SK-N-SH (cell line): ENCODE measurements around the gene CLN6. TPM values are rescaled to one million over a fixed set of nuclear protein-coding genes. Genes with fewer than 3 reads are reported as not detected.

ENCODE experiments used
- CTCF ChIA-PET: fragments of 300-600, 350-600 bp; formaldehyde crosslinking; extraction: SDS; loops from one replicate; lab custom pipeline; 2021; lab: Yijun Ruan, JAX
- POLR2A ChIA-PET: fragments of 350-600 bp; sonication (Branson Sonifier 250); formaldehyde crosslinking; extraction: SDS; loops from one replicate; lab custom pipeline; 2020; ENCODE audit warnings: antibody characterized with exemption, inconsistent platforms; lab: Yijun Ruan, JAX
- DNase-seq: peaks from one replicate; pipeline ENCODE4 v3.0.0; 2012
- H2AFZ ChIP-seq: fragments of 200-600 bp; sonication (generic); 2 replicates; pipeline ENCODE4 v1.8.1; 2016; ENCODE audit warnings: antibody characterized with exemption, mild to moderate bottlenecking, low read depth
- H3F3A ChIP-seq: fragments of 200-600 bp; sonication (generic); replicated peaks from 2 replicates; pipeline ENCODE3; 2016; ENCODE audit warnings: antibody characterized with exemption, mild to moderate bottlenecking; ENCODE audit not compliant: insufficient read depth
- H3K27ac ChIP-seq, 2 experiments: fragments of 200-500 bp in 1 of 2; fragments of 200-600 bp in 1 of 2; sonication (Bioruptor generic) in 1 of 2; sonication (generic), shearing (Covaris generic) in 1 of 2; 2 replicates each; pipeline versions ENCODE4 v1.5.1 to v1.6.1; 2014 to 2016; ENCODE audit warnings: low read depth in 2 of 2, inconsistent platforms in 1 of 2, low read length in 1 of 2, mild to moderate bottlenecking in 1 of 2, mixed read lengths in 1 of 2
- H3K27me3 ChIP-seq: fragments of 200-600 bp; sonication (generic), shearing (Covaris generic); 2 replicates; pipeline ENCODE4 v1.6.1; 2016; ENCODE audit warnings: mixed run types; ENCODE audit not compliant: insufficient read depth
- H3K36me3 ChIP-seq, 2 experiments: fragments of 200-500 bp in 1 of 2; fragments of 200-600 bp in 1 of 2; sonication (Bioruptor generic) in 1 of 2; sonication (generic) in 1 of 2; replicated peaks in 1 of 2; 2 replicates each; pipeline versions ENCODE3 to v1.5.1; 2014 to 2016; ENCODE audit warnings: low read length in 1 of 2, mild to moderate bottlenecking in 1 of 2; ENCODE audit not compliant: insufficient read depth in 2 of 2, control insufficient read depth in 1 of 2
- H3K4me1 ChIP-seq, 2 experiments: fragments of 200-500 bp in 1 of 2; fragments of 200-600 bp in 1 of 2; sonication (Bioruptor generic) in 1 of 2; sonication (generic), shearing (Covaris generic) in 1 of 2; 2 replicates each; pipeline versions ENCODE4 v1.5.1 to v1.6.1; 2014 to 2016; ENCODE audit warnings: low read depth in 1 of 2, low read length in 1 of 2, mixed run types in 1 of 2; ENCODE audit not compliant: insufficient read depth in 2 of 2, control insufficient read depth in 1 of 2
- H3K4me2 ChIP-seq: fragments of 200-600 bp; sonication (generic), shearing (Covaris generic); 2 replicates; pipeline ENCODE4 v1.6.1; 2017; ENCODE audit warnings: mixed run types
- H3K4me3 ChIP-seq, 2 experiments: fragments of 200-500 bp in 1 of 2; fragments of 200-600 bp in 1 of 2; sonication (Bioruptor generic) in 1 of 2; sonication (generic), shearing (Covaris generic) in 1 of 2; 2 replicates each; pipeline versions ENCODE4 v1.5.1 to v1.8.1; 2014 to 2016; ENCODE audit warnings: low read depth in 2 of 2, inconsistent platforms in 1 of 2, low read length in 1 of 2, mild to moderate bottlenecking in 1 of 2, mixed read lengths in 1 of 2, moderate library complexity in 1 of 2
- H3K79me2 ChIP-seq: fragments of 200-600 bp; sonication (generic); 2 replicates; pipeline ENCODE4 v1.8.1; 2017; ENCODE audit warnings: mild to moderate bottlenecking; ENCODE audit not compliant: insufficient read depth
- H3K9ac ChIP-seq: fragments of 200-600 bp; sonication (generic); 2 replicates; pipeline ENCODE4 v1.6.1; 2017; ENCODE audit warnings: mixed run types
- H3K9me2 ChIP-seq: fragments of 200-600 bp; sonication (generic); 2 replicates; pipeline ENCODE4 v1.6.1; 2017; ENCODE audit warnings: mixed run types
- H3K9me3 ChIP-seq: fragments of 200-600 bp; sonication (generic); 2 replicates; pipeline ENCODE4 v1.6.1; 2017; ENCODE audit warnings: mixed run types, mild to moderate bottlenecking, moderate library complexity
- H4K20me1 ChIP-seq: fragments of 200-600 bp; sonication (generic); 2 replicates; pipeline ENCODE4 v1.6.1; 2017; ENCODE audit warnings: mild to moderate bottlenecking, mixed run types; ENCODE audit not compliant: insufficient read depth
- CHD2 ChIP-seq: fragments of 150-350 bp; IDR thresholded peaks from 2 replicates; pipeline ENCODE4 v1.6.1; 2018; ENCODE audit warnings: low read length; ENCODE audit not compliant: partially characterized antibody
- ELF1 ChIP-seq: IDR thresholded peaks from 2 replicates; pipeline ENCODE4 v1.4.0; 2012
- EP300 ChIP-seq, 2 experiments: IDR thresholded peaks; 2 replicates each; pipeline versions ENCODE4 v1.4.0 to v1.6.1; 2012; ENCODE audit warnings: borderline replicate concordance in 1 of 2, low read depth in 1 of 2, low read length in 1 of 2
- EZH2phosphoT487 ChIP-seq: fragments of 200-600 bp; sonication (generic); IDR thresholded peaks from 2 replicates; pipeline ENCODE4 v1.6.1; 2017; ENCODE audit warnings: low read depth, mixed run types, mild to moderate bottlenecking, antibody characterized with exemption, moderate library complexity, borderline replicate concordance
- FOXJ3 ChIP-seq: sonication (generic); formaldehyde crosslinking; IDR thresholded peaks from 2 replicates; pipeline ENCODE4 v1.5.1; 2020; ENCODE audit warnings: mild to moderate bottlenecking, missing genetic modification reagents
- JUND ChIP-seq: IDR thresholded peaks from 2 replicates; pipeline ENCODE4 v1.4.0; 2012
- MEF2A ChIP-seq: IDR thresholded peaks from 2 replicates; pipeline ENCODE4 v1.4.0; 2012; ENCODE audit warnings: low read depth, borderline replicate concordance
- MXI1 ChIP-seq: IDR thresholded peaks from 2 replicates; pipeline ENCODE4 v1.6.1; 2012; ENCODE audit warnings: mild to moderate bottlenecking, low read depth, low read length, improper control_type of control experiment
- NRF1 ChIP-seq: IDR thresholded peaks from 2 replicates; pipeline ENCODE4 v1.6.1; 2012; ENCODE audit warnings: low read depth, mild to moderate bottlenecking, low read length
- POLR2AphosphoS5 ChIP-seq: IDR thresholded peaks from 2 replicates; pipeline ENCODE4 v1.6.1; 2012; ENCODE audit warnings: low read depth, low read length
- RCOR1 ChIP-seq: fragments of 150-350 bp; IDR thresholded peaks from 2 replicates; pipeline ENCODE4 v1.6.1; 2017; ENCODE audit warnings: antibody characterized with exemption, low read length
- RXRA ChIP-seq: IDR thresholded peaks from 2 replicates; pipeline ENCODE4 v1.4.0; 2012; ENCODE audit warnings: low read depth, mild to moderate bottlenecking, borderline replicate concordance
- SMC3 ChIP-seq: IDR thresholded peaks from 2 replicates; pipeline ENCODE4 v1.6.1; 2012; ENCODE audit warnings: low read depth, low read length, improper control_type of control experiment
- TAF1 ChIP-seq: IDR thresholded peaks from 2 replicates; pipeline ENCODE4 v1.6.1; 2012; ENCODE audit warnings: low read depth, mild to moderate bottlenecking, low read length, moderate library complexity, borderline replicate concordance
- TCF12 ChIP-seq: IDR thresholded peaks from 2 replicates; pipeline ENCODE4 v1.4.0; 2012
- TEAD4 ChIP-seq: IDR thresholded peaks from 2 replicates; pipeline ENCODE4 v1.4.0; 2012; ENCODE audit warnings: mild to moderate bottlenecking, borderline replicate concordance; ENCODE audit not compliant: insufficient read depth
- USF1 ChIP-seq: IDR thresholded peaks from 2 replicates; pipeline ENCODE4 v1.4.0; 2012; ENCODE audit warnings: low read depth, borderline replicate concordance
- WGBS: methylation state at CpG from one replicate; pipeline ENCODE4 v1.1.6; 2017; ENCODE audit warnings: low lambda C conversion rate; 5-methylcytosine and 5-hydroxymethylcytosine counted together
- polyA plus RNA-seq, 3 experiments: library from polyadenylated mRNA; depleted of rRNA; stranded (reverse); fragments of >200 nt; gene quantifications; 2 replicates each; pipeline ENCODE4 v1.2.3, GENCODE V29; 2012
- TF ChIP-seq, protein P1 (sequence below): fragments of 150-350 bp; IDR thresholded peaks from 2 replicates; pipeline ENCODE4 v1.6.1; 2016; ENCODE audit warnings: mild to moderate bottlenecking, low read depth, low read length
- TF ChIP-seq, protein P2 (sequence below): IDR thresholded peaks from 2 replicates; pipeline ENCODE4 v1.4.0; 2012; ENCODE audit warnings: low read depth, borderline replicate concordance

Gene CLN6
- polyA plus RNA-seq, 1 of the 3 experiments (the other 2 are of a cell fraction) = 27.5 TPM

- no peak for TF ChIP-seq TEAD4
- no peak for TF ChIP-seq SMC3
- TF ChIP-seq RCOR1 = no peak
- TF ChIP-seq POLR2AphosphoS5 = no peak
- no peak for TF ChIP-seq RXRA
- TF ChIP-seq MEF2A = no peak
- TF ChIP-seq USF1 = no peak
- no peak for TF ChIP-seq ELF1
- no peak for TF ChIP-seq FOXJ3
- TF ChIP-seq EP300 (IDR thresholded peaks at IDR 0.05; ENCODE audit: borderline replicate concordance in 1 of 2, low read depth in 1 of 2, low read length in 1 of 2) = no peak
- no peak for TF ChIP-seq MXI1
- no peak for TF ChIP-seq EZH2phosphoT487
- no peak for TF ChIP-seq JUND
- no peak for TF ChIP-seq TCF12
- TF ChIP-seq TAF1 = no peak
- TF ChIP-seq NRF1 = no peak
- TF ChIP-seq, protein P1, sequence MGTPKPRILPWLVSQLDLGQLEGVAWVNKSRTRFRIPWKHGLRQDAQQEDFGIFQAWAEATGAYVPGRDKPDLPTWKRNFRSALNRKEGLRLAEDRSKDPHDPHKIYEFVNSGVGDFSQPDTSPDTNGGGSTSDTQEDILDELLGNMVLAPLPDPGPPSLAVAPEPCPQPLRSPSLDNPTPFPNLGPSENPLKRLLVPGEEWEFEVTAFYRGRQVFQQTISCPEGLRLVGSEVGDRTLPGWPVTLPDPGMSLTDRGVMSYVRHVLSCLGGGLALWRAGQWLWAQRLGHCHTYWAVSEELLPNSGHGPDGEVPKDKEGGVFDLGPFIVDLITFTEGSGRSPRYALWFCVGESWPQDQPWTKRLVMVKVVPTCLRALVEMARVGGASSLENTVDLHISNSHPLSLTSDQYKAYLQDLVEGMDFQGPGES = no peak
- TF ChIP-seq, protein P2, sequence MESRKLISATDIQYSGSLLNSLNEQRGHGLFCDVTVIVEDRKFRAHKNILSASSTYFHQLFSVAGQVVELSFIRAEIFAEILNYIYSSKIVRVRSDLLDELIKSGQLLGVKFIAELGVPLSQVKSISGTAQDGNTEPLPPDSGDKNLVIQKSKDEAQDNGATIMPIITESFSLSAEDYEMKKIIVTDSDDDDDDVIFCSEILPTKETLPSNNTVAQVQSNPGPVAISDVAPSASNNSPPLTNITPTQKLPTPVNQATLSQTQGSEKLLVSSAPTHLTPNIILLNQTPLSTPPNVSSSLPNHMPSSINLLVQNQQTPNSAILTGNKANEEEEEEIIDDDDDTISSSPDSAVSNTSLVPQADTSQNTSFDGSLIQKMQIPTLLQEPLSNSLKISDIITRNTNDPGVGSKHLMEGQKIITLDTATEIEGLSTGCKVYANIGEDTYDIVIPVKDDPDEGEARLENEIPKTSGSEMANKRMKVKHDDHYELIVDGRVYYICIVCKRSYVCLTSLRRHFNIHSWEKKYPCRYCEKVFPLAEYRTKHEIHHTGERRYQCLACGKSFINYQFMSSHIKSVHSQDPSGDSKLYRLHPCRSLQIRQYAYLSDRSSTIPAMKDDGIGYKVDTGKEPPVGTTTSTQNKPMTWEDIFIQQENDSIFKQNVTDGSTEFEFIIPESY = no peak
- TF ChIP-seq CHD2 = no peak
- no peaks in the 10 kb centered on the region for H3K9me2 ChIP-seq
- ChIA-PET CTCF (interaction anchor here (1.0 to 1.9 kb wide), 4 partner anchors 10 to 612 kb away, joined by 3 to 10 read pairs (median 4); no protein-coding TSS in a partner anchor), POLR2A (interaction anchor here (1.4 kb wide), 1 partner anchor 13 kb away, joined by 5 read pairs; the partner anchor contains the start of gene FEM1B)
- no peaks in the 10 kb centered on the region for H3K79me2 ChIP-seq
- H3K9me3 ChIP-seq = no peaks in the 10 kb centered on the region
- H3K9ac ChIP-seq = no peak overlapping the region
- no peaks in the 10 kb centered on the region for H3K36me3 ChIP-seq
- H3K4me2 ChIP-seq = no peak overlapping the region
- no peak overlapping the region for H3K4me3 ChIP-seq
- no peaks in the 10 kb centered on the region for H3K27me3 ChIP-seq
- no peak overlapping the region for H3K27ac ChIP-seq
- no peak overlapping the region for H2AFZ ChIP-seq
- H3K4me1 ChIP-seq = no peaks in the 10 kb centered on the region
- no peak for DNase-seq
- H3F3A ChIP-seq = peaks cover 3% of the 10 kb centered on the region
- H4K20me1 ChIP-seq = no peaks in the 10 kb centered on the region
- 73% methylated on average over 2 of the region's 2 CpGs for WGBS
Observed at GRCh38 chr15:68264282-68264681, 34.8 kb upstream of the CLN6 start.
